Measurements from ENCODE around the gene SCIN. TPM values are rescaled to one million over a fixed set of nuclear protein-coding genes. Genes with fewer than 3 reads are reported as not detected.
"Not testable (repeated sequence)": the region's sequence is repeated elsewhere in the genome, so short reads cannot be mapped to it uniquely, and the experiment has no call there.

SCIN gene
- total and polyA plus RNA-seq, 7 donors = 0.08 to 0.17 (median 0.13) TPM; not detected in 3

- H3K9me3 ChIP-seq = no peaks in the 10 kb centered on the region
- no peak for DNase-seq
- no peaks in the 10 kb centered on the region for H3K36me3 ChIP-seq (ENCODE audit: insufficient read depth in 1 of 2, low read depth in 1 of 2)
- H3K4me1 ChIP-seq = no peaks in the 10 kb centered on the region
- H3K27ac ChIP-seq = no peak overlapping the region
- H3K27me3 ChIP-seq (ENCODE audit: insufficient read depth in 3 of 3, low read length in 2 of 3) = no peaks in the 10 kb centered on the region
- WGBS, 3 donors = 94 to 97% (median 97%) methylated on average over 2 of the region's 2 CpGs
- ATAC-seq = no peak
- intact Hi-C loops (cut with DNase I) = no loop called here
- H3K4me3 ChIP-seq = no peak overlapping the region
- TF ChIP-seq CTCF (IDR thresholded peaks at IDR 0.05) = no peak
Observed at GRCh38 chr7:12655161-12655560, 84.6 kb downstream of the SCIN start.

GRCh38 chr7:12660423-12660822 lies 89.9 kb downstream of the SCIN start:
- H3K36me3 ChIP-seq (ENCODE audit: insufficient read depth in 1 of 2, low read depth in 1 of 2); H3K4me3 ChIP-seq; H3K27ac ChIP-seq; H3K9me3 ChIP-seq; H3K27me3 ChIP-seq (ENCODE audit: insufficient read depth in 3 of 3, low read length in 2 of 3); H3K4me1 ChIP-seq; ATAC-seq; DNase-seq; intact Hi-C loops (cut with DNase I): not testable (repeated sequence)
- 48 to 67% (median 62%) methylated on average over 8 of the region's 8 CpGs for WGBS, 3 donors

- H3K27me3 ChIP-seq (ENCODE audit: insufficient read depth in 3 of 3, low read length in 2 of 3); H3K9me3 ChIP-seq; ATAC-seq; intact Hi-C loops (cut with DNase I); H3K27ac ChIP-seq; DNase-seq; H3K36me3 ChIP-seq (ENCODE audit: insufficient read depth in 1 of 2, low read depth in 1 of 2); H3K4me3 ChIP-seq; H3K4me1 ChIP-seq: not testable (repeated sequence)
- WGBS, 3 donors = 66 to 78% (median 74%) methylated on average over 3 of the region's 3 CpGs
Observed at GRCh38 chr7:12660986-12661385, 90.5 kb downstream of the SCIN start.

GRCh38 chr7:12661581-12661980 lies 91.1 kb downstream of the SCIN start:
- no peak for DNase-seq
- no peak for TF ChIP-seq CTCF (IDR thresholded peaks at IDR 0.05)
- H3K4me1 ChIP-seq = no peaks in the 10 kb centered on the region
- H3K27ac ChIP-seq = no peak overlapping the region
- WGBS, 3 donors = 64 to 67% (median 65%) methylated on average over 6 of the region's 6 CpGs
- no peak overlapping the region for H3K4me3 ChIP-seq
- intact Hi-C loops (cut with DNase I) = no loop called here
- no peaks in the 10 kb centered on the region for H3K9me3 ChIP-seq
- ATAC-seq = no peak
- H3K36me3 ChIP-seq (ENCODE audit: insufficient read depth in 1 of 2, low read depth in 1 of 2) = no peaks in the 10 kb centered on the region
- no peaks in the 10 kb centered on the region for H3K27me3 ChIP-seq (ENCODE audit: insufficient read depth in 3 of 3, low read length in 2 of 3)

GRCh38 chr7:12670000-12670729 lies 99.6 kb downstream of the SCIN start:
- no peaks in the 10 kb centered on the region for H3K36me3 ChIP-seq (ENCODE audit: insufficient read depth in 1 of 2, low read depth in 1 of 2)
- no peak for ATAC-seq
- no peaks in the 10 kb centered on the region for H3K9me3 ChIP-seq
- no peaks in the 10 kb centered on the region for H3K27me3 ChIP-seq (ENCODE audit: insufficient read depth in 3 of 3, low read length in 2 of 3)
- intact Hi-C loops (cut with DNase I) = no loop called here
- 23 to 45% (median 38%) methylated on average over 1 of the region's 1 CpG for WGBS, 3 donors
- H3K4me3 ChIP-seq = no peak overlapping the region
- H3K27ac ChIP-seq = no peak overlapping the region
- DNase-seq = no peak
- TF ChIP-seq CTCF (IDR thresholded peaks at IDR 0.05) = no peak
- H3K4me1 ChIP-seq = peaks cover 4% of the 10 kb centered on the region
